Heart left ventricle (tissue), 16 donors: ENCODE data around the gene YTHDC1. TPM values are rescaled to one million over a fixed set of nuclear protein-coding genes. Genes with fewer than 3 reads are reported as not detected.

ENCODE experiments used
- ATAC-seq, 4 donors: fragments of 200-7000 bp; cut with Tn5 transposase; one replicate each; pipeline ENCODE4 v1.9.1; 2020 to 2022; ENCODE audit warnings: moderate library complexity in 4 of 4, mild to moderate bottlenecking in 3 of 4, moderate number of reproducible peaks in 1 of 4
- DNase-seq, 5 donors: peaks; one replicate each; pipeline ENCODE4 v3.0.0-alpha.2; 2020
- H3K27ac ChIP-seq, 12 donors: fragments of 200-600 bp; sonication (generic) in 4 of 12; one replicate each; pipeline versions ENCODE4 v1.5.0 to v1.8.0; 2016 to 2022; ENCODE audit warnings: mild to moderate bottlenecking in 2 of 12
- H3K27me3 ChIP-seq, 9 donors: fragments of 200-600 bp; sonication (generic) in 2 of 9; one replicate each; pipeline versions ENCODE4 v1.5.1 to v1.8.0; 2016 to 2022; ENCODE audit warnings: mild to moderate bottlenecking in 3 of 9
- H3K36me3 ChIP-seq, 9 donors: fragments of 200-600 bp; sonication (generic) in 2 of 9; one replicate each; pipeline versions ENCODE4 v1.5.0 to v1.8.0; 2018 to 2022; ENCODE audit warnings: mild to moderate bottlenecking in 2 of 9
- H3K4me1 ChIP-seq, 12 donors: fragments of 200-600 bp; sonication (generic) in 4 of 12; one replicate each; pipeline versions ENCODE4 v1.5.0 to v1.8.0; 2016 to 2022; ENCODE audit warnings: mild to moderate bottlenecking in 3 of 12
- H3K4me3 ChIP-seq, 12 donors: fragments of 200-600 bp; sonication (generic) in 4 of 12; one replicate each; pipeline versions ENCODE4 v1.5.0 to v1.8.0; 2017 to 2022; ENCODE audit warnings: mild to moderate bottlenecking in 9 of 12, moderate library complexity in 4 of 12
- H3K9me3 ChIP-seq, 12 donors: fragments of 200-600 bp; sonication (generic) in 4 of 12; one replicate each; pipeline versions ENCODE4 v1.5.0 to v1.8.0; 2016 to 2022; ENCODE audit warnings: mild to moderate bottlenecking in 1 of 12
- CTCF ChIP-seq, 12 donors: fragments of 200-600 bp; sonication (generic) in 4 of 12; IDR thresholded peaks; one replicate each; pipeline versions ENCODE4 v1.5.0 to v1.8.0; 2018 to 2022; ENCODE audit warnings: antibody characterized with exemption in 12 of 12, mild to moderate bottlenecking in 5 of 12
- POLR2A ChIP-seq, 2 donors: fragments of 450-650 bp; IDR thresholded peaks; one replicate each; pipeline ENCODE4 v1.6.1; 2017; ENCODE audit warnings: antibody characterized with exemption in 2 of 2, mild to moderate bottlenecking in 2 of 2, moderate library complexity in 2 of 2
- WGBS, 4 donors: extraction: QIAGEN DNeasy Blood & Tissue Kit in 2 of 4; methylation state at CpG; one replicate each; pipeline versions ENCODE4 v1.1.5 to v1.1.7; 2013 to 2018; 5-methylcytosine and 5-hydroxymethylcytosine counted together
- intact Hi-C, 10 donors: fragments of 100-400 bp; cut with DNase I; formaldehyde crosslinking; loops; one replicate each; pipeline versions ENCODE4 v1.11.1 to v1.14.2; 2022
- polyA plus RNA-seq, 2 donors: library from polyadenylated mRNA; stranded (reverse); fragments of 200-250 nt; gene quantifications; one replicate each; pipeline ENCODE4 v1.2.3, GENCODE V29; 2013
- total RNA-seq, 9 donors: library from RNA; depleted of rRNA in 2 of 9; stranded (reverse); fragments of >200 nt in 2 of 9; fragmentation: NEBNext Ultra II Directional in 3 of 9; extraction: Animal tissue kit (Norgen Biotek cat#: 25700) in 3 of 9; gene quantifications; one replicate each; pipeline versions ENCODE4 v1.1.0 to v1.2.4, GENCODE V29; 2016 to 2023
- donor health status: ischemic (EF 13 %, LVEDD 7.1; RV severe dilation, severe dysfunction).
- donor health status: healthy with polysubstance abuse.
- donor health status: DM: no; HTN: yes; CAD: no.
- donor health status: DM: no; HTN: no; CAD: no.
- donor health status: ischemic (EF 25% LVEDD 6.9; RV normal size, moderate dysfunction).
- donor health status: ischemic (EF 25% LVEDD 5.7; RV mildly dilated, moderate dysfunction).
- donor health status: healthy.
- donor health status: DM: yes; HTN: yes; CAD: no.
- donor health status: ischemic (EF 35%, LVEDD 5.7; RV mildly dilated, moderate dysfunction).
- donor health status: nonischemic (EF 11% LVEDD 7.7; RV severe dilation, severe dysfunction).
- donor health status: DM: yes; HTN: yes; CAD: no.
- donor health status: PGD.
- donor health status: ischemic (EF 29% LVEDD 5.4; RV normal size, mild dysfunction).
- donor health status: nonischemic (EF 23%, LVEDD 6.1; RV moderate dilation, normal function).

Gene YTHDC1
- total and polyA plus RNA-seq, 11 donors, result 27.0 to 60.8 (median 42.1) TPM

GRCh38 chr4:68359508-68359907 lies 9.6 kb upstream of the YTHDC1 start:
- TF ChIP-seq CTCF (IDR thresholded peaks at IDR 0.05) (no peak), POLR2A (IDR thresholded peaks at IDR 0.05) (no peak)
- no peak overlapping the region for H3K27ac ChIP-seq
- intact Hi-C loops, result no loop called here
- no peaks in the 10 kb centered on the region for H3K9me3 ChIP-seq
- H3K36me3 ChIP-seq, result no peaks in the 10 kb centered on the region
- ATAC-seq (no peak), DNase-seq (no peak)
- no peaks in the 10 kb centered on the region for H3K27me3 ChIP-seq
- no peak overlapping the region for H3K4me3 ChIP-seq
- no peaks in the 10 kb centered on the region for H3K4me1 ChIP-seq

- no peaks in the 10 kb centered on the region for H3K9me3 ChIP-seq
- no peak for ATAC-seq
- no peaks in the 10 kb centered on the region for H3K4me1 ChIP-seq
- WGBS, 4 donors, result 69 to 88% (median 76%) methylated on average over 2 of the region's 2 CpGs
- no peak overlapping the region for H3K27ac ChIP-seq
- H3K27me3 ChIP-seq, result no peaks in the 10 kb centered on the region
- TF ChIP-seq CTCF (IDR thresholded peaks at IDR 0.05), result no peak
- TF ChIP-seq POLR2A (IDR thresholded peaks at IDR 0.05), result no peak
- DNase-seq, result no peak
- H3K36me3 ChIP-seq, result no peaks in the 10 kb centered on the region
- no peak overlapping the region for H3K4me3 ChIP-seq
- intact Hi-C loops, result no loop called here
Observed at GRCh38 chr4:68358988-68359387, 9.1 kb upstream of the YTHDC1 start.

- no peak for ATAC-seq
- WGBS, 4 donors, result 77 to 90% (median 86%) methylated on average over 2 of the region's 2 CpGs
- no peak for DNase-seq
Observed at GRCh38 chr4:68352791-68353190, 2.9 kb upstream of the YTHDC1 start.

GRCh38 chr4:68349279-68349648 lies 626 bp downstream of the YTHDC1 start:
- Histone ChIP-seq H3K9me3 (no peaks in the 10 kb centered on the region), H3K4me3 (peak overlapping the region; percentile 69 to 96 (median 88)), H3K27me3 (no peaks in the 10 kb centered on the region), H3K36me3 (no peaks in the 10 kb centered on the region), H3K4me1 (peaks cover 5 to 48% (median 39%) of the 10 kb centered on the region in 12 donors), H3K27ac (peak overlapping the region; percentile 83 to 99 (median 98))
- intact Hi-C loops, result no loop called here
- 0 to 2% (median 0%) methylated on average over 8 to 14 of the region's 14 CpGs for WGBS, 4 donors
- peak in 1 of 5 donors; percentile 24 for DNase-seq
- no peak for TF ChIP-seq POLR2A (IDR thresholded peaks at IDR 0.05)
- TF ChIP-seq CTCF (IDR thresholded peaks at IDR 0.05), result no peak
- peak in 3 of 4 donors; percentile 11 to 38 (median 27) for ATAC-seq

More at GRCh38 chr4:68352791-68353190, 2.9 kb upstream of the YTHDC1 start:
- intact Hi-C loops, result no loop called here
- Histone ChIP-seq H3K4me1 (peaks cover 0 to 13% (median 6%) of the 10 kb centered on the region in 12 donors), H3K27me3 (no peaks in the 10 kb centered on the region), H3K27ac (no peak overlapping the region), H3K4me3 (no peak overlapping the region), H3K36me3 (no peaks in the 10 kb centered on the region), H3K9me3 (no peaks in the 10 kb centered on the region)
- TF ChIP-seq CTCF (IDR thresholded peaks at IDR 0.05) (no peak), POLR2A (IDR thresholded peaks at IDR 0.05) (no peak)
